ENCODE results near the gene PTPRCAP.

The PTPRCAP gene

GRCh38 chr11:67452141-67452952 is 14.9 kb upstream of the PTPRCAP start, which contains the start of gene GPR152:
Gene GPR152, minus strand, starts transcription at chr11:67452729. Its CDS starts 5 bp downstream, at chr11:67452724.
- DNase-seq (ENCODE audit: extremely low read depth, insufficient read length): no peak
- TF ChIP-seq CTCF (IDR thresholded peaks at IDR 0.05; ENCODE audit: insufficient read depth, low read length, poor library complexity, severe bottlenecking): no peak
- H3K36me3 ChIP-seq (ENCODE audit: control insufficient read depth, insufficient read depth, low read length): no peaks in the 10 kb centered on the region
- H3K4me3 ChIP-seq (replicated peaks; ENCODE audit: low read depth, low read length): no peak within 1 kb of the TSS
- no peaks in the 10 kb centered on the region for H3K27me3 ChIP-seq (replicated peaks; ENCODE audit: control insufficient read depth, insufficient read depth, low read length)

DNA sequence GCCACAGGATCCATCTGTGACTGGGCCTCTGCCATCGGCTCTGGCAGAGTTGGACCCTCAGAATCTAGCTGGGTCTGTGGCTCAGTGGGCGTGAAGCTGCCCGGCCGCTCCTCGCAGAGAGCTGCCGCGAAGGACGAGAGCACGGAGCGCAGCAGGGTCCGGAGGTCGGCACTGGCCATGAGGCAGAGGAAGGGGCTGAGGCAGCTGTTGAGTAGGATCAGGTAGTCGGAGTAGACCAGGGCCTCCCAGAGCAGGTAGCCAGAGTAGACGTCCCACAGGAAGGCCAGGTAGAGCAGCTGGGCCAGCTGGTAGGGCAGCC is 14.1 kb upstream of the PTPRCAP start:
- Histone ChIP-seq H3K36me3 (ENCODE audit: control insufficient read depth, insufficient read depth, low read length) (no peaks in the 10 kb centered on the region), H3K4me3 (replicated peaks; ENCODE audit: low read depth, low read length) (no peak overlapping the region), H3K27me3 (replicated peaks; ENCODE audit: control insufficient read depth, insufficient read depth, low read length) (no peaks in the 10 kb centered on the region)
- no peak for DNase-seq (ENCODE audit: extremely low read depth, insufficient read length)
- no peak for TF ChIP-seq CTCF (IDR thresholded peaks at IDR 0.05; ENCODE audit: insufficient read depth, low read length, poor library complexity, severe bottlenecking)

DNA sequence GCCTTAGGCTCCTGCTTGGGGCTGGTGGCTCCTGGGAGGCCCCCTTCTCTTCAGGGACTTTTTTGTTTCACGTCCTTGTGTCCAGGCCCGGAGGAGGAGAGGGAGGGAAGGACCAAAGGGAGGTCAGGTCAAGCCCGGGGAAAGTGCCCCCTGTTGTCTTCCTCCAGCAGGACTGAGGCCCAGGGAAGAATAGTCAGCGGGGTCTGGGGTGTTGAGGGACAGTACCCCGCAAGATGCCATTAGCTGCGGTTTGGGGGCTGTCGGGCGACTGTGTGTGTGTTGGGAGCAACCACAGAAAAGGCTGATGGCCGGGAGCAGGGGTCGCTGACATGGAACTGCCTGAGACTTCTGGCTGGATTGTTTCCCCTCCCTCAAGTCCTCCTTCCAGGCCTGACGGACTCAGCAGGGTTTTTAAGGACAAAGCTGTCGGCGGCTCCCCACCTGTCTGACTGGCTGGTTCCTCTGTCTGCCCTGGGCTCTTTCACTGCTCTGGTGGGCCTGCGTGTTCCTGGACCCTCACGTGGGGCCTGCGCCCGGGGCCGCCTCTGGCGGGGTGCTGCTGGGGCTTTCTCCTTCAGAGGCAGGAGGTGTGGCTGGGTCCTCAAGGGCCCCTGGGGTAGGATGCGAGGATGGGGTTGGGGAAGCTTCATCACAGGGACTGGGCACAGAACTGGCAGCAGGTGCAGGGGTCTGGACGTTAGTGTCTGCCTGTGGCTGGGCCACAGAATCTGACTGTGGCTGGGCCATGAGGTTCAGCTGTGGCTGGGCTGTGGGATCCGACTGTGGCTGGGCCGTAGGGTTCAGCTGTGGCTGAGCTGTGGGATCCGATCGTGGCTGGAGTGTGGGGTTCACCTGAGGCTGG is 13.5 kb upstream of the PTPRCAP start:
- no peaks in the 10 kb centered on the region for H3K36me3 ChIP-seq (ENCODE audit: control insufficient read depth, insufficient read depth, low read length)
- TF ChIP-seq CTCF (IDR thresholded peaks at IDR 0.05; ENCODE audit: insufficient read depth, low read length, poor library complexity, severe bottlenecking): no peak
- no peaks in the 10 kb centered on the region for H3K27me3 ChIP-seq (replicated peaks; ENCODE audit: control insufficient read depth, insufficient read depth, low read length)
- no peak for DNase-seq (ENCODE audit: extremely low read depth, insufficient read length)
- H3K4me3 ChIP-seq (replicated peaks; ENCODE audit: low read depth, low read length): no peak overlapping the region

DNA sequence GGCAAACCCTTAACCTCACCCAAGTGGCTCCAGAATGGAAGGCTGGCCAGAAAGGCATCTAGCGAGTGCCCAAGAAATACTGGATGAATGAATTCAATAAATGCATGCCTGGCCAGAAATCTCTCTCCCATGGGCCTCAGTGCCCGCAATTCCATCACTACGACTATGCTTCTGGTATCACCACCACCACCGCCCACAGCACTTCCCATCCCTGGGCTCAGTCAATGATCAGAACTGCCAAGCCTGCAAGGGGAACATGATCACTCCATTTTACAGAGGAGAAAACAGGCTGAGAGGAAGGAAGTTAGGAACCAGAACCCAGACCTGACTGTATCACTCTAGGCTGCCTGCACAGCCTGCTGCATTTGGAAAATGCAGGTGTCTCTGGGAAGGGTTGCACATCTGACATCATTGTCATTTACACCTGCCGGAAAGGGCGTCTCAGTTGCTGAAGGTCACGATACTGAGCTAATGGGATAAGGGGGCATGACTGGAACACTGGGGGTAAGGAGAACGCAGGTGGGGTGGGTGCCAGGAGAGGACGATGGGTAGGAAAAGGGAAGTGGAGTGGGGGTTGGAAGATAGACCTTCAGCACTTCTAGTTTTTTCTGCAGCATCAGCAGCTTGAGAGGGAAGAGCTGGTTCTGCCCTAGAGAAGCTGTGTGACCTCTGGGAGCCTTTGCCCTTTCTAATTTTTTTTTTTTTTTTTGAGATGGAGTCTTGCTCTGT is 11.8 kb upstream of the PTPRCAP start:
- Histone ChIP-seq H3K27me3 (replicated peaks; ENCODE audit: control insufficient read depth, insufficient read depth, low read length) (no peaks in the 10 kb centered on the region), H3K36me3 (ENCODE audit: control insufficient read depth, insufficient read depth, low read length) (no peaks in the 10 kb centered on the region), H3K4me3 (replicated peaks; ENCODE audit: low read depth, low read length) (no peak overlapping the region)
- no peak for TF ChIP-seq CTCF (IDR thresholded peaks at IDR 0.05; ENCODE audit: insufficient read depth, low read length, poor library complexity, severe bottlenecking)
- no peak for DNase-seq (ENCODE audit: extremely low read depth, insufficient read length)

GRCh38 chr11:67448220-67448609 is 10.7 kb upstream of the PTPRCAP start:
- TF ChIP-seq CTCF (IDR thresholded peaks at IDR 0.05; ENCODE audit: insufficient read depth, low read length, poor library complexity, severe bottlenecking): no peak
- no peak for DNase-seq (ENCODE audit: extremely low read depth, insufficient read length)
- Histone ChIP-seq H3K27me3 (replicated peaks; ENCODE audit: control insufficient read depth, insufficient read depth, low read length) (no peaks in the 10 kb centered on the region), H3K4me3 (replicated peaks; ENCODE audit: low read depth, low read length) (no peak overlapping the region), H3K36me3 (ENCODE audit: control insufficient read depth, insufficient read depth, low read length) (no peaks in the 10 kb centered on the region)
